HCT116 (cell line): ENCODE data around the gene PSMD3. TPM values are rescaled to one million over a fixed set of nuclear protein-coding genes. Genes with fewer than 3 reads are reported as not detected.

Experiments used
- ATAC-seq: fragments of 200-7000 bp; cut with Tn5 transposase; 2 replicates; pipeline ENCODE4 v1.9.1; 2020; ENCODE audit warnings: mild to moderate bottlenecking, moderate library complexity
- BruUV-seq: library from RNA; stranded (reverse); fragments of 400-500 nt; replicated peaks from 2 replicates; lab custom pipeline; 2021; lab: Mats Ljungman, UMichigan
- CTCF ChIA-PET: fragments of 300-600 bp; sonication (Branson Sonifier 250); formaldehyde crosslinking; loops from one replicate; lab custom pipeline; 2021; ENCODE audit warnings: antibody characterized with exemption; lab: Charles Lee
- POLR2A ChIA-PET: fragments of 300-600, 350-600 bp; sonication (Branson Sonifier 250); formaldehyde crosslinking; loops from one replicate; lab custom pipeline; 2021; ENCODE audit warnings: antibody characterized with exemption; lab: Charles Lee
- RAD21 ChIA-PET, 2 experiments: fragments of 300-600 bp; sonication (Branson Sonifier 250); formaldehyde crosslinking; loops; one replicate each; lab custom pipeline; 2023; ENCODE audit warnings: low total read pairs in 2 of 2; ENCODE audit not compliant: uncharacterized antibody in 2 of 2, unreplicated experiment in 2 of 2, low non-redundant PET in 1 of 2; lab: Charles Lee
- DNase-seq: peaks from one replicate; pipeline ENCODE4 v3.0.0-alpha.2; 2010; ENCODE audit warnings: low read depth, low spot score
- H2AFZ ChIP-seq: fragments of 200-600 bp; shearing (Covaris generic), sonication (generic); 2 replicates; pipeline ENCODE4 v1.6.1; 2017; ENCODE audit warnings: low read depth, mixed run types, mixed read lengths, antibody characterized with exemption, low read length; ENCODE audit not compliant: poor library complexity, severe bottlenecking
- H3K27ac ChIP-seq: 2 replicates; pipeline ENCODE4 v1.5.1; 2012; ENCODE audit warnings: low read depth, low read length
- H3K27me3 ChIP-seq: fragments of 200-600 bp; sonication (generic); 2 replicates; pipeline ENCODE4 v1.6.1; 2016; ENCODE audit warnings: mixed run types, low read length, mixed read lengths; ENCODE audit not compliant: insufficient read depth
- H3K36me3 ChIP-seq, 2 experiments: fragments of 200-500 bp in 1 of 2; fragments of 200-600 bp in 1 of 2; sonication (Bioruptor generic) in 1 of 2; sonication (generic) in 1 of 2; 2 replicates each; pipeline versions ENCODE4 v1.5.1 to v1.6.1; 2014 to 2016; ENCODE audit warnings: low read length in 2 of 2, inconsistent platforms in 1 of 2, mixed read lengths in 1 of 2, mixed run types in 1 of 2; ENCODE audit not compliant: insufficient read depth in 2 of 2, control insufficient read depth in 1 of 2
- H3K4me1 ChIP-seq, 2 experiments: fragments of 200-600 bp in 1 of 2; sonication (generic) in 1 of 2; 2 replicates each; pipeline versions ENCODE4 v1.5.1 to v1.6.1; 2012 to 2017; ENCODE audit warnings: low read length in 2 of 2, inconsistent platforms in 1 of 2, mild to moderate bottlenecking in 1 of 2, mixed read lengths in 1 of 2, mixed run types in 1 of 2, moderate library complexity in 1 of 2; ENCODE audit not compliant: insufficient read depth in 2 of 2, control insufficient read depth in 1 of 2
- H3K4me2 ChIP-seq: fragments of 200-600 bp; sonication (generic); 2 replicates; pipeline ENCODE4 v1.6.1; 2017; ENCODE audit warnings: mixed run types, low read length, mixed read lengths
- H3K4me3 ChIP-seq, 2 experiments: fragments of 200-600 bp in 1 of 2; sonication (generic) in 1 of 2; replicated peaks in 1 of 2; 2 replicates each; pipeline ENCODE4 v1.5.1; 2011 to 2016; ENCODE audit warnings: low read length in 2 of 2, control low read depth in 1 of 2, low read depth in 1 of 2, mild to moderate bottlenecking in 1 of 2, mixed read lengths in 1 of 2, mixed run types in 1 of 2
- H3K79me2 ChIP-seq: fragments of 200-600 bp; sonication (generic); 2 replicates; pipeline ENCODE4 v1.6.1; 2017; ENCODE audit warnings: mild to moderate bottlenecking, mixed run types, low read length, moderate library complexity, mixed read lengths; ENCODE audit not compliant: insufficient read depth
- H3K9ac ChIP-seq: fragments of 200-600 bp; sonication (generic); 2 replicates; pipeline ENCODE4 v1.6.1; 2016; ENCODE audit warnings: low read length, mixed read lengths
- H3K9me2 ChIP-seq: fragments of 200-600 bp; sonication (generic), shearing (Covaris generic); 2 replicates; pipeline ENCODE4 v1.6.1; 2017; ENCODE audit warnings: mixed run types, mild to moderate bottlenecking, moderate library complexity; ENCODE audit not compliant: insufficient read depth
- H3K9me3 ChIP-seq, 2 experiments: fragments of 200-500 bp in 1 of 2; fragments of 200-600 bp in 1 of 2; sonication (Bioruptor generic) in 1 of 2; sonication (generic) in 1 of 2; 2 replicates each; pipeline ENCODE4 v1.6.1; 2014 to 2017; ENCODE audit warnings: low read length in 2 of 2, mixed read lengths in 2 of 2, inconsistent platforms in 1 of 2, low read depth in 1 of 2, mild to moderate bottlenecking in 1 of 2, mixed run types in 1 of 2, moderate library complexity in 1 of 2; ENCODE audit not compliant: control insufficient read depth in 1 of 2, insufficient read depth in 1 of 2
- H4K20me1 ChIP-seq: fragments of 200-600 bp; sonication (generic), shearing (Covaris generic); 2 replicates; pipeline ENCODE4 v1.6.1; 2017; ENCODE audit warnings: mixed run types, mild to moderate bottlenecking, moderate library complexity; ENCODE audit not compliant: insufficient read depth
- CBX3 ChIP-seq: IDR thresholded peaks from 2 replicates; pipeline ENCODE4 v1.6.1; 2012; ENCODE audit warnings: low read depth
- CEBPB ChIP-seq: IDR thresholded peaks from 2 replicates; pipeline ENCODE4 v1.6.1; 2012; ENCODE audit warnings: low read depth
- CTCF ChIP-seq, 3 experiments: fragments of 200-600 bp in 1 of 3; sonication (generic) in 1 of 3; IDR thresholded peaks in 2 of 3; conservative IDR thresholded peaks in 1 of 3; 2 replicates each; pipeline ENCODE4 v1.5.1; 2012 to 2017; ENCODE audit warnings: low read depth in 2 of 3, low read length in 2 of 3, antibody characterized with exemption in 1 of 3, borderline replicate concordance in 1 of 3, control low read depth in 1 of 3, mild to moderate bottlenecking in 1 of 3, mixed read lengths in 1 of 3, mixed run types in 1 of 3, moderate library complexity in 1 of 3; ENCODE audit not compliant: insufficient read depth in 1 of 3
- ELF1 ChIP-seq: IDR thresholded peaks from 2 replicates; pipeline ENCODE4 v1.6.1; 2012; ENCODE audit warnings: low read depth, borderline replicate concordance
- EZH2phosphoT487 ChIP-seq: fragments of 200-600 bp; IDR thresholded peaks from 2 replicates; pipeline ENCODE4 v1.6.1; 2018; ENCODE audit warnings: antibody characterized with exemption, borderline replicate concordance
- JUND ChIP-seq: IDR thresholded peaks from 2 replicates; pipeline ENCODE4 v1.6.1; 2012
- MAX ChIP-seq: IDR thresholded peaks from 2 replicates; pipeline ENCODE4 v1.6.1; 2012
- POLR2A ChIP-seq: IDR thresholded peaks from 2 replicates; pipeline ENCODE4 v1.7.0; 2011; ENCODE audit warnings: borderline replicate concordance; ENCODE audit not compliant: insufficient read depth, insufficient read length; ENCODE audit errors: extremely low read depth
- SIN3A ChIP-seq: IDR thresholded peaks from 2 replicates; pipeline ENCODE4 v1.6.1; 2012; ENCODE audit warnings: low read depth
- SP1 ChIP-seq: IDR thresholded peaks from 2 replicates; pipeline ENCODE4 v1.6.1; 2012; ENCODE audit warnings: low read depth
- YY1 ChIP-seq: IDR thresholded peaks from 2 replicates; pipeline ENCODE4 v1.6.1; 2011; ENCODE audit warnings: low read length, low read depth, moderate library complexity, mild to moderate bottlenecking; ENCODE audit not compliant: insufficient replicate concordance; ENCODE audit errors: extremely low read depth
- ZBTB33 ChIP-seq: IDR thresholded peaks from 2 replicates; pipeline ENCODE4 v1.6.1; 2011; ENCODE audit warnings: mild to moderate bottlenecking, low read length, moderate library complexity; ENCODE audit not compliant: insufficient replicate concordance; ENCODE audit errors: extremely low read depth
- ZFX ChIP-seq: fragments of 450-650 bp; IDR thresholded peaks from 2 replicates; pipeline ENCODE4 v1.6.1; 2017
- intact Hi-C: fragments of 100-400 bp; cut with micrococcal nuclease; formaldehyde crosslinking; loops from 2 replicates; pipeline ENCODE4 v1.10.0; 2022
- total RNA-seq: library from RNA; stranded (reverse); gene quantifications from one replicate; pipeline ENCODE4 v1.2.1, GENCODE V29; 2021; ENCODE audit not compliant: unreplicated experiment

The PSMD3 gene
- total RNA-seq, 1 experiment from 2014 or later: 152 TPM

- no peak overlapping the region for H3K4me2 ChIP-seq
- no peaks in the 10 kb centered on the region for H3K9me3 ChIP-seq
- H3K4me3 ChIP-seq: no peak overlapping the region
- ChIA-PET CTCF (interaction anchor here (1.5 kb wide), 1 partner anchor 9 kb away, joined by 6 read pairs; no protein-coding TSS in a partner anchor), POLR2A (no interaction called here), RAD21 (no interaction called here)
- no peaks in the 10 kb centered on the region for H3K9me2 ChIP-seq
- no peaks in the 10 kb centered on the region for H4K20me1 ChIP-seq
- no peaks in the 10 kb centered on the region for H3K4me1 ChIP-seq
- no peaks in the 10 kb centered on the region for H3K79me2 ChIP-seq
- no peak overlapping the region for H2AFZ ChIP-seq
- no peak overlapping the region for H3K9ac ChIP-seq
- ATAC-seq (no peak), DNase-seq (no peak)
- H3K36me3 ChIP-seq: no peaks in the 10 kb centered on the region
- BruUV-seq: no TSS peak
- intact Hi-C loops: no loop called here
- no peak overlapping the region for H3K27ac ChIP-seq
- H3K27me3 ChIP-seq: no peaks in the 10 kb centered on the region
- TF ChIP-seq SIN3A (no peak), ELF1 (no peak), POLR2A (no peak), CEBPB (no peak), ZBTB33 (no peak), CBX3 (no peak), SP1 (no peak), MAX (no peak), ZFX (no peak), CTCF (IDR thresholded peaks at IDR 0.05 in 2 of 3, conservative IDR thresholded peaks at IDR 0.05 in 1 of 3; ENCODE audit: borderline replicate concordance in 1 of 3, insufficient read depth in 1 of 3, low read depth in 2 of 3, low read length in 2 of 3) (no peak), EZH2phosphoT487 (no peak), YY1 (no peak), JUND (no peak)
These were observed 23.5 kb downstream of the PSMD3 start for GRCh38 chr17:40004072-40004471.
